Measurements from ENCODE around the gene PAK6. TPM values are rescaled to one million over a fixed set of nuclear protein-coding genes. Genes with fewer than 3 reads are reported as not detected.

The PAK6 gene
- polyA plus RNA-seq, 1 donor (not counting 4 experiments of a cell fraction or from before 2014, with no cell fraction given) = 11.5 TPM

DNA sequence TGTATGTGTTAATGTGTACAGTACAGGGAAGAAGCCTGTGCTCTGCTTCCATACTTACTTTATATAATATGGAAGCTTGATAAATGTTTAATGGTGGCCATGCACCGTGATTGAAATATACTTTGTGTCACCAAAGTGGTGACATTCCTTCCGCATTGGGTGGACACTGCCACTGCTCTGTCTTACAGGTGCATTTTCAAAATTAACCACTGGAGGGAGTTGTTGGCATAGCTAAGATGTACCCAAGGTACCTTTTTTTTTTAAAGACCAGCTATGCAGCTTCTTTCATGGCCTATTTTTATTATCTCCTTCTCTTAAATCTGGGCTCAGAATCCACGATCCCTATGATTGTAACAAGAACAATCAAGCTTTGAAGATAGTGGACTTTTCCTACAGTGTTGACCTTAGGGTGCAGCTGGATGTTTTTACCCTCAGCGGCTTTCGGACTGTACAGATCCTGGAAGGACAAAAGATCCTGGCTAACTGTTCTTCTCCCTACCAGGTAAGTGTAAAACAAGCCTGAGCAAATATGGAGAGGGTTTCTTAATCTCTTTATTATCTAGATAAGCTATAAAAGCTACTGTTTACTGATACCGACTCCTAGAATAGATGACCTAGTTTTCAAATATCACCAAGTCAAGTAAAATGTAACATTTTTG lies 21.6 kb upstream of the PAK6 start:
- Histone ChIP-seq H3K36me3 (ENCODE audit: control insufficient read depth in 2 of 2, extremely low read depth in 1 of 2, insufficient read depth in 2 of 2, low read length in 2 of 2) (peaks cover 0 to 5% of the 10 kb centered on the region in 2 experiments), H3K27ac (ENCODE audit: control insufficient read depth, insufficient read depth, low read length) (no peak overlapping the region), H3K4me3 (ENCODE audit: control insufficient read depth in 2 of 3, extremely low read depth in 1 of 3, insufficient read depth in 2 of 3, low read depth in 1 of 3, low read length in 3 of 3) (no peak overlapping the region), H4K20me1 (ENCODE audit: control insufficient read depth, extremely low read depth, insufficient read depth, low read length) (no peaks in the 10 kb centered on the region), H3K9ac (ENCODE audit: control insufficient read depth, extremely low read depth, insufficient read depth, low read length) (no peak overlapping the region), H3K4me1 (ENCODE audit: control insufficient read depth, extremely low read depth, insufficient read depth, low read length) (no peaks in the 10 kb centered on the region), H2AFZ (ENCODE audit: control insufficient read depth, low read length) (no peak overlapping the region), H3K27me3 (ENCODE audit: control insufficient read depth, extremely low read depth, insufficient read depth, low read length) (no peaks in the 10 kb centered on the region), H3K4me2 (ENCODE audit: control insufficient read depth, extremely low read depth, insufficient read depth, low read depth, low read length) (no peak overlapping the region), H3K9me3 (ENCODE audit: control insufficient read depth, low read depth, low read length) (no peaks in the 10 kb centered on the region), H3K79me2 (ENCODE audit: control insufficient read depth, insufficient read depth, low read length) (no peaks in the 10 kb centered on the region), H3K9me1 (ENCODE audit: control insufficient read depth, extremely low read depth, insufficient read depth, low read length) (no peaks in the 10 kb centered on the region)
- dilution Hi-C loops (cut with MboI; ENCODE audit: extremely low pct_ligation_motif_present, low sequenced_read_pairs) = loop anchor here (5.0 kb wide), 1 partner anchor 55 kb away; no protein-coding TSS in a partner anchor
- FAIRE-seq (peak; percentile 90), DNase-seq (ENCODE audit: low read depth, low spot score) (no peak)
- TF ChIP-seq EZH2 (IDR thresholded peaks at IDR 0.05; ENCODE audit: low read length) (no peak), CTCF (optimal IDR thresholded peaks at IDR 0.05 in 1 of 3, IDR thresholded peaks at IDR 0.05 in 1 of 3, conservative IDR thresholded peaks at IDR 0.05 in 1 of 3; ENCODE audit: extremely low read depth in 1 of 3, insufficient read depth in 2 of 3, low read length in 3 of 3) (peak; percentile 63 to 78 (median 76))

- FAIRE-seq (no peak), DNase-seq (ENCODE audit: low read depth, low spot score) (no peak)
- Histone ChIP-seq H2AFZ (ENCODE audit: control insufficient read depth, low read length) (no peak overlapping the region), H3K27ac (ENCODE audit: control insufficient read depth, insufficient read depth, low read length) (no peak overlapping the region), H3K4me1 (ENCODE audit: control insufficient read depth, extremely low read depth, insufficient read depth, low read length) (no peaks in the 10 kb centered on the region), H3K9me3 (ENCODE audit: control insufficient read depth, low read depth, low read length) (no peaks in the 10 kb centered on the region), H3K27me3 (ENCODE audit: control insufficient read depth, extremely low read depth, insufficient read depth, low read length) (no peaks in the 10 kb centered on the region), H3K9me1 (ENCODE audit: control insufficient read depth, extremely low read depth, insufficient read depth, low read length) (no peaks in the 10 kb centered on the region), H3K36me3 (ENCODE audit: control insufficient read depth in 2 of 2, extremely low read depth in 1 of 2, insufficient read depth in 2 of 2, low read length in 2 of 2) (peaks cover 0 to 8% of the 10 kb centered on the region in 2 experiments), H3K4me3 (ENCODE audit: control insufficient read depth in 2 of 3, extremely low read depth in 1 of 3, insufficient read depth in 2 of 3, low read depth in 1 of 3, low read length in 3 of 3) (no peak overlapping the region), H3K4me2 (ENCODE audit: control insufficient read depth, extremely low read depth, insufficient read depth, low read depth, low read length) (no peak overlapping the region), H3K79me2 (ENCODE audit: control insufficient read depth, insufficient read depth, low read length) (no peaks in the 10 kb centered on the region), H3K9ac (ENCODE audit: control insufficient read depth, extremely low read depth, insufficient read depth, low read length) (no peak overlapping the region), H4K20me1 (ENCODE audit: control insufficient read depth, extremely low read depth, insufficient read depth, low read length) (no peaks in the 10 kb centered on the region)
- dilution Hi-C loops (cut with MboI; ENCODE audit: extremely low pct_ligation_motif_present, low sequenced_read_pairs) = loop anchor here (5.0 kb wide), 1 partner anchor 52 kb away; no protein-coding TSS in a partner anchor
- no peak for TF ChIP-seq EZH2 (IDR thresholded peaks at IDR 0.05; ENCODE audit: low read length)
- TF ChIP-seq CTCF (optimal IDR thresholded peaks at IDR 0.05 in 1 of 3, IDR thresholded peaks at IDR 0.05 in 1 of 3, conservative IDR thresholded peaks at IDR 0.05 in 1 of 3; ENCODE audit: extremely low read depth in 1 of 3, insufficient read depth in 2 of 3, low read length in 3 of 3) = no peak
Observed at GRCh38 chr15:40219801-40220200, 19.1 kb upstream of the PAK6 start.

Data from keratinocyte (primary cell).